GM23338 (cell line): ENCODE results near the gene PRMT5. TPM values are rescaled to one million over a fixed set of nuclear protein-coding genes. Genes with fewer than 3 reads are reported as not detected.

ENCODE experiments used
- ATAC-seq: fragments of 200-7000 bp; cut with Tn5 transposase; 3 replicates; pipeline ENCODE4 v1.9.1; 2020
- DNase-seq: peaks from one replicate; pipeline ENCODE4 v3.0.0-alpha.2; 2015; ENCODE audit warnings: low spot score
- H2AFZ ChIP-seq: fragments of 200-600 bp; sonication (generic); 2 replicates; pipeline ENCODE4 v1.8.0; 2016; ENCODE audit warnings: antibody characterized with exemption, mild to moderate bottlenecking, moderate library complexity
- H3F3A ChIP-seq: fragments of 200-600 bp; sonication (generic); replicated peaks from 2 replicates; pipeline ENCODE4 v1.8.0; 2017; ENCODE audit warnings: antibody characterized with exemption, mixed run types, low read depth
- H3K27ac ChIP-seq: fragments of 200-600 bp; sonication (generic); 2 replicates; pipeline ENCODE4 v1.6.1; 2016; ENCODE audit warnings: low read depth
- H3K27me3 ChIP-seq: fragments of 200-600 bp; sonication (generic); 2 replicates; pipeline ENCODE4 v1.8.0; 2016; ENCODE audit warnings: mild to moderate bottlenecking, mixed run types, moderate library complexity; ENCODE audit not compliant: insufficient read depth
- H3K36me3 ChIP-seq: fragments of 200-600 bp; sonication (generic); 2 replicates; pipeline ENCODE4 v1.8.0; 2016; ENCODE audit warnings: mild to moderate bottlenecking; ENCODE audit not compliant: insufficient read depth
- H3K4me1 ChIP-seq: fragments of 200-600 bp; sonication (generic); 2 replicates; pipeline ENCODE4 v1.8.0; 2016; ENCODE audit warnings: mild to moderate bottlenecking, moderate library complexity; ENCODE audit not compliant: insufficient read depth
- H3K4me2 ChIP-seq: fragments of 200-600 bp; sonication (generic); 2 replicates; pipeline ENCODE4 v1.7.1; 2017; ENCODE audit warnings: mixed run types
- H3K4me3 ChIP-seq: fragments of 200-600 bp; sonication (generic); 2 replicates; pipeline ENCODE4 v1.6.1; 2016; ENCODE audit warnings: mixed run types
- H3K79me2 ChIP-seq: fragments of 200-600 bp; sonication (generic); replicated peaks from 2 replicates; pipeline ENCODE4 v1.8.0; 2017; ENCODE audit warnings: mild to moderate bottlenecking; ENCODE audit not compliant: insufficient read depth
- H3K9me2 ChIP-seq: fragments of 200-600 bp; sonication (generic); 2 replicates; pipeline ENCODE4 v1.8.0; 2017; ENCODE audit not compliant: insufficient read depth
- H4K20me1 ChIP-seq: fragments of 200-600 bp; sonication (generic); replicated peaks from 2 replicates; pipeline ENCODE4 v1.8.0; 2017; ENCODE audit warnings: mild to moderate bottlenecking; ENCODE audit not compliant: insufficient read depth
- H3K27ac Mint-ChIP-seq: 2 replicates; pipeline ENCODE4 v1.8.0; 2020; ENCODE audit warnings: inconsistent platforms, mild to moderate bottlenecking, moderate library complexity, mixed read lengths
- H3K27me3 Mint-ChIP-seq: 3 replicates; pipeline ENCODE4 v1.8.0; 2022; ENCODE audit warnings: low read depth, mild to moderate bottlenecking, moderate library complexity, mixed read lengths, inconsistent platforms; ENCODE audit not compliant: insufficient read depth, poor library complexity
- H3K36me3 Mint-ChIP-seq: 3 replicates; pipeline ENCODE4 v1.8.0; 2021; ENCODE audit warnings: low read depth, mild to moderate bottlenecking, inconsistent platforms, moderate library complexity, mixed read lengths
- H3K4me1 Mint-ChIP-seq: 3 replicates; pipeline ENCODE4 v1.8.0; 2020; ENCODE audit warnings: mild to moderate bottlenecking, inconsistent platforms, mixed read lengths
- H3K4me3 Mint-ChIP-seq: 3 replicates; pipeline ENCODE4 v1.8.0; 2021; ENCODE audit warnings: moderate library complexity, mild to moderate bottlenecking, inconsistent platforms, mixed read lengths
- H3K9me3 Mint-ChIP-seq: 3 replicates; pipeline ENCODE4 v1.8.0; 2020; ENCODE audit warnings: moderate library complexity, mild to moderate bottlenecking, inconsistent platforms, mixed read lengths
- CREB1 ChIP-seq: fragments of 250-450 bp; sonication (Bioruptor Pico); IDR thresholded peaks from 2 replicates; pipeline ENCODE4 v1.5.0; 2020; ENCODE audit warnings: low read depth, mild to moderate bottlenecking, moderate library complexity
- EZH2 ChIP-seq: fragments of 200-600 bp; sonication (generic); IDR thresholded peaks from one replicate; pipeline ENCODE4 v1.8.0; 2017; ENCODE audit warnings: antibody characterized with exemption, mild to moderate bottlenecking, low read depth; ENCODE audit not compliant: unreplicated experiment
- EZH2phosphoT487 ChIP-seq: fragments of 200-600 bp; sonication (generic); IDR thresholded peaks from one replicate; pipeline ENCODE4 v1.8.1; 2018; ENCODE audit warnings: antibody characterized with exemption; ENCODE audit not compliant: unreplicated experiment
- JUNB ChIP-seq: IDR thresholded peaks from one replicate; pipeline ENCODE4 v1.6.1; 2016; ENCODE audit warnings: antibody characterized with exemption; ENCODE audit not compliant: unreplicated experiment
- NANOG ChIP-seq: IDR thresholded peaks from 2 replicates; pipeline ENCODE4 v1.6.1; 2016; ENCODE audit warnings: antibody characterized with exemption, borderline replicate concordance
- POLR2AphosphoS5 ChIP-seq: IDR thresholded peaks from 2 replicates; pipeline ENCODE4 v1.6.1; 2016; ENCODE audit warnings: antibody characterized with exemption, low read depth
- STAT1 ChIP-seq: IDR thresholded peaks from one replicate; pipeline ENCODE4 v1.6.1; 2016; ENCODE audit warnings: antibody characterized with exemption; ENCODE audit not compliant: unreplicated experiment
- ZNF114 ChIP-seq: fragments of 250-450 bp; sonication (Bioruptor Pico); IDR thresholded peaks from 2 replicates; pipeline ENCODE4 v1.5.0; 2020; ENCODE audit warnings: mild to moderate bottlenecking, moderate library complexity
- ZNF331 ChIP-seq: fragments of 250-450 bp; sonication (Bioruptor Pico); IDR thresholded peaks from 2 replicates; pipeline ENCODE4 v1.5.0; 2020; ENCODE audit warnings: low read depth, mild to moderate bottlenecking, moderate library complexity
- polyA plus RNA-seq: library from polyadenylated mRNA; unstranded; fragments of >200 nt; fragmentation: Nextera tagmentation; extraction: Ambion mirVana; gene quantifications from 2 replicates; pipeline ENCODE4 v1.2.1, GENCODE V29; 2016
- total RNA-seq: library from RNA; depleted of rRNA; stranded (reverse); fragments of >200 nt; shearing (Covaris generic); gene quantifications from 2 replicates; pipeline ENCODE4 v1.2.3, GENCODE V29; 2014
- TF ChIP-seq, protein P1 (sequence below), 2 experiments: fragments of 200-600 bp in 1 of 2; sonication (generic) in 1 of 2; conservative IDR thresholded peaks; 2 replicates each; pipeline versions ENCODE4 v1.5.1 to v1.6.1; 2016 to 2017; ENCODE audit warnings: antibody characterized with exemption in 2 of 2, low read depth in 2 of 2, mild to moderate bottlenecking in 2 of 2, moderate library complexity in 1 of 2
- TF ChIP-seq, protein P2 (sequence below): fragments of 250-450 bp; sonication (Bioruptor Pico); IDR thresholded peaks from 2 replicates; pipeline ENCODE4 v1.5.0; 2020; ENCODE audit warnings: mild to moderate bottlenecking, moderate library complexity
- TF ChIP-seq, protein P3 (sequence below): IDR thresholded peaks from one replicate; pipeline ENCODE4 v1.6.1; 2018; ENCODE audit warnings: antibody characterized with exemption; ENCODE audit not compliant: unreplicated experiment
- TF ChIP-seq, protein P4 (sequence below): IDR thresholded peaks from 2 replicates; pipeline ENCODE4 v1.6.1; 2016; ENCODE audit warnings: antibody characterized with exemption

PRMT5 gene
- total and polyA plus RNA-seq, 2 experiments from 2014 or later: 68.8 to 124 TPM

DNA sequence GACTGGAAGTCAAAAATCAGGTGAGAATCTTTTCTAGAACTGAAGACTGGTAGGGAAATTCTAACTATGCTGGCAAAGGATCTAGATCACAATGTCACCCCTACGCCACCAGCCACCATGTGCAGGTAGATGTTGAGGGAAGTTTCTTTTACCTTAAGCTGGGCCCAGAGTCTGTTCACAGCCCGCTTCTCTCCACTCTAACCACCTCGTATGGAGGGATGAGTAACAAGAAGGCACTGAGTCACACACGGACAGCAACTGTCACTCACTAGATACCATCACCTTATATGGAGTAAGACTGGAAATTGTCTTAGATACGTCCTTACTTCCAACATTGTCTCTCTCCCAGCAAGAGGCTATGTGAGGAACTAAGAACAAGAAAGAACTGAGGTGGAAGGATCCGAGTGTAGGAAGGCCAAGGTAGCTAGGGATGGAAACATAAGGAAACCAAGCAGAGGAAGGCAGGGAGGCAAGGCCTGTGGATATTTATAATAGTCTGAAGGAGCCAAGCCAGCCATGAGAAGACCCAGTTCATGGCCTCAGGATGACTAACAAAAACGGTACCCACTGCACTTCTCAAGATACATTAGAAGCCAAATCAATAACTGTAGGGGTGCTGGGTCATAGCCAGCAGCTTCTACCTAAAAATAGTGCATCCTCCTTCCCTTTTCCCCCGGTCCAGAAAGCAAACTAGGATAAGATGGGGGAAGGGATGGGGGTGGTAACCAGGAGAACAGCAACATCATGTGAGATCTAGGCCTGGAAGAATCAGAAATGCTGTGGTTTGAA lies 30.7 kb downstream of the PRMT5 start:
- peaks cover 22% of the 10 kb centered on the region for H3K27me3 Mint-ChIP-seq
- H3K36me3 ChIP-seq: peaks cover 8% of the 10 kb centered on the region
- H2AFZ ChIP-seq: no peak overlapping the region
- H3K4me1 Mint-ChIP-seq: peaks cover 8% of the 10 kb centered on the region
- H3K4me1 ChIP-seq: peaks cover 14% of the 10 kb centered on the region
- no peak for ATAC-seq
- H3K27me3 ChIP-seq: peaks cover 41% of the 10 kb centered on the region
- no peak overlapping the region for H3K27ac Mint-ChIP-seq
- no peak overlapping the region for H3K4me2 ChIP-seq
- peaks cover 26% of the 10 kb centered on the region for H3K36me3 Mint-ChIP-seq
- H3K9me2 ChIP-seq: no peaks in the 10 kb centered on the region
- TF ChIP-seq EZH2phosphoT487: no peak
- TF ChIP-seq ZNF331 (CRISPR knock-in tag): no peak
- TF ChIP-seq, protein P1, sequence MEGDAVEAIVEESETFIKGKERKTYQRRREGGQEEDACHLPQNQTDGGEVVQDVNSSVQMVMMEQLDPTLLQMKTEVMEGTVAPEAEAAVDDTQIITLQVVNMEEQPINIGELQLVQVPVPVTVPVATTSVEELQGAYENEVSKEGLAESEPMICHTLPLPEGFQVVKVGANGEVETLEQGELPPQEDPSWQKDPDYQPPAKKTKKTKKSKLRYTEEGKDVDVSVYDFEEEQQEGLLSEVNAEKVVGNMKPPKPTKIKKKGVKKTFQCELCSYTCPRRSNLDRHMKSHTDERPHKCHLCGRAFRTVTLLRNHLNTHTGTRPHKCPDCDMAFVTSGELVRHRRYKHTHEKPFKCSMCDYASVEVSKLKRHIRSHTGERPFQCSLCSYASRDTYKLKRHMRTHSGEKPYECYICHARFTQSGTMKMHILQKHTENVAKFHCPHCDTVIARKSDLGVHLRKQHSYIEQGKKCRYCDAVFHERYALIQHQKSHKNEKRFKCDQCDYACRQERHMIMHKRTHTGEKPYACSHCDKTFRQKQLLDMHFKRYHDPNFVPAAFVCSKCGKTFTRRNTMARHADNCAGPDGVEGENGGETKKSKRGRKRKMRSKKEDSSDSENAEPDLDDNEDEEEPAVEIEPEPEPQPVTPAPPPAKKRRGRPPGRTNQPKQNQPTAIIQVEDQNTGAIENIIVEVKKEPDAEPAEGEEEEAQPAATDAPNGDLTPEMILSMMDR (conservative IDR thresholded peaks at IDR 0.05; ENCODE audit: low read depth in 2 of 2): no peak
- TF ChIP-seq STAT1: no peak
- TF ChIP-seq, protein P2, sequence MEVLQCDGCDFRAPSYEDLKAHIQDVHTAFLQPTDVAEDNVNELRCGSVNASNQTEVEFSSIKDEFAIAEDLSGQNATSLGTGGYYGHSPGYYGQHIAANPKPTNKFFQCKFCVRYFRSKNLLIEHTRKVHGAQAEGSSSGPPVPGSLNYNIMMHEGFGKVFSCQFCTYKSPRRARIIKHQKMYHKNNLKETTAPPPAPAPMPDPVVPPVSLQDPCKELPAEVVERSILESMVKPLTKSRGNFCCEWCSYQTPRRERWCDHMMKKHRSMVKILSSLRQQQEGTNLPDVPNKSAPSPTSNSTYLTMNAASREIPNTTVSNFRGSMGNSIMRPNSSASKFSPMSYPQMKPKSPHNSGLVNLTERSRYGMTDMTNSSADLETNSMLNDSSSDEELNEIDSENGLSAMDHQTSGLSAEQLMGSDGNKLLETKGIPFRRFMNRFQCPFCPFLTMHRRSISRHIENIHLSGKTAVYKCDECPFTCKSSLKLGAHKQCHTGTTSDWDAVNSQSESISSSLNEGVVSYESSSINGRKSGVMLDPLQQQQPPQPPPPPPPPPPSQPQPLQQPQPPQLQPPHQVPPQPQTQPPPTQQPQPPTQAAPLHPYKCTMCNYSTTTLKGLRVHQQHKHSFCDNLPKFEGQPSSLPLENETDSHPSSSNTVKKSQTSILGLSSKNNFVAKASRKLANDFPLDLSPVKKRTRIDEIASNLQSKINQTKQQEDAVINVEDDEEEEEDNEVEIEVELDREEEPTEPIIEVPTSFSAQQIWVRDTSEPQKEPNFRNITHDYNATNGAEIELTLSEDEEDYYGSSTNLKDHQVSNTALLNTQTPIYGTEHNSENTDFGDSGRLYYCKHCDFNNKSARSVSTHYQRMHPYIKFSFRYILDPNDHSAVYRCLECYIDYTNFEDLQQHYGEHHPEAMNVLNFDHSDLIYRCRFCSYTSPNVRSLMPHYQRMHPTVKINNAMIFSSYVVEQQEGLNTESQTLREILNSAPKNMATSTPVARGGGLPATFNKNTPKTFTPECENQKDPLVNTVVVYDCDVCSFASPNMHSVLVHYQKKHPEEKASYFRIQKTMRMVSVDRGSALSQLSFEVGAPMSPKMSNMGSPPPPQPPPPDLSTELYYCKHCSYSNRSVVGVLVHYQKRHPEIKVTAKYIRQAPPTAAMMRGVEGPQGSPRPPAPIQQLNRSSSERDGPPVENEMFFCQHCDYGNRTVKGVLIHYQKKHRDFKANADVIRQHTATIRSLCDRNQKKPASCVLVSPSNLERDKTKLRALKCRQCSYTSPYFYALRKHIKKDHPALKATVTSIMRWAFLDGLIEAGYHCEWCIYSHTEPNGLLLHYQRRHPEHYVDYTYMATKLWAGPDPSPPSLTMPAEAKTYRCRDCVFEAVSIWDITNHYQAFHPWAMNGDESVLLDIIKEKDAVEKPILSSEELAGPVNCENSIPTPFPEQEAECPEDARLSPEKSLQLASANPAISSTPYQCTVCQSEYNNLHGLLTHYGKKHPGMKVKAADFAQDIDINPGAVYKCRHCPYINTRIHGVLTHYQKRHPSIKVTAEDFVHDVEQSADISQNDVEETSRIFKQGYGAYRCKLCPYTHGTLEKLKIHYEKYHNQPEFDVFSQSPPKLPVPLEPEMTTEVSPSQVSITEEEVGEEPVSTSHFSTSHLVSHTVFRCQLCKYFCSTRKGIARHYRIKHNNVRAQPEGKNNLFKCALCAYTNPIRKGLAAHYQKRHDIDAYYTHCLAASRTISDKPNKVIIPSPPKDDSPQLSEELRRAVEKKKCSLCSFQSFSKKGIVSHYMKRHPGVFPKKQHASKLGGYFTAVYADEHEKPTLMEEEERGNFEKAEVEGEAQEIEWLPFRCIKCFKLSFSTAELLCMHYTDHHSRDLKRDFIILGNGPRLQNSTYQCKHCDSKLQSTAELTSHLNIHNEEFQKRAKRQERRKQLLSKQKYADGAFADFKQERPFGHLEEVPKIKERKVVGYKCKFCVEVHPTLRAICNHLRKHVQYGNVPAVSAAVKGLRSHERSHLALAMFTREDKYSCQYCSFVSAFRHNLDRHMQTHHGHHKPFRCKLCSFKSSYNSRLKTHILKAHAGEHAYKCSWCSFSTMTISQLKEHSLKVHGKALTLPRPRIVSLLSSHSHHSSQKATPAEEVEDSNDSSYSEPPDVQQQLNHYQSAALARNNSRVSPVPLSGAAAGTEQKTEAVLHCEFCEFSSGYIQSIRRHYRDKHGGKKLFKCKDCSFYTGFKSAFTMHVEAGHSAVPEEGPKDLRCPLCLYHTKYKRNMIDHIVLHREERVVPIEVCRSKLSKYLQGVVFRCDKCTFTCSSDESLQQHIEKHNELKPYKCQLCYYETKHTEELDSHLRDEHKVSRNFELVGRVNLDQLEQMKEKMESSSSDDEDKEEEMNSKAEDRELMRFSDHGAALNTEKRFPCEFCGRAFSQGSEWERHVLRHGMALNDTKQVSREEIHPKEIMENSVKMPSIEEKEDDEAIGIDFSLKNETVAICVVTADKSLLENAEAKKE: no peak
- TF ChIP-seq, protein P3, sequence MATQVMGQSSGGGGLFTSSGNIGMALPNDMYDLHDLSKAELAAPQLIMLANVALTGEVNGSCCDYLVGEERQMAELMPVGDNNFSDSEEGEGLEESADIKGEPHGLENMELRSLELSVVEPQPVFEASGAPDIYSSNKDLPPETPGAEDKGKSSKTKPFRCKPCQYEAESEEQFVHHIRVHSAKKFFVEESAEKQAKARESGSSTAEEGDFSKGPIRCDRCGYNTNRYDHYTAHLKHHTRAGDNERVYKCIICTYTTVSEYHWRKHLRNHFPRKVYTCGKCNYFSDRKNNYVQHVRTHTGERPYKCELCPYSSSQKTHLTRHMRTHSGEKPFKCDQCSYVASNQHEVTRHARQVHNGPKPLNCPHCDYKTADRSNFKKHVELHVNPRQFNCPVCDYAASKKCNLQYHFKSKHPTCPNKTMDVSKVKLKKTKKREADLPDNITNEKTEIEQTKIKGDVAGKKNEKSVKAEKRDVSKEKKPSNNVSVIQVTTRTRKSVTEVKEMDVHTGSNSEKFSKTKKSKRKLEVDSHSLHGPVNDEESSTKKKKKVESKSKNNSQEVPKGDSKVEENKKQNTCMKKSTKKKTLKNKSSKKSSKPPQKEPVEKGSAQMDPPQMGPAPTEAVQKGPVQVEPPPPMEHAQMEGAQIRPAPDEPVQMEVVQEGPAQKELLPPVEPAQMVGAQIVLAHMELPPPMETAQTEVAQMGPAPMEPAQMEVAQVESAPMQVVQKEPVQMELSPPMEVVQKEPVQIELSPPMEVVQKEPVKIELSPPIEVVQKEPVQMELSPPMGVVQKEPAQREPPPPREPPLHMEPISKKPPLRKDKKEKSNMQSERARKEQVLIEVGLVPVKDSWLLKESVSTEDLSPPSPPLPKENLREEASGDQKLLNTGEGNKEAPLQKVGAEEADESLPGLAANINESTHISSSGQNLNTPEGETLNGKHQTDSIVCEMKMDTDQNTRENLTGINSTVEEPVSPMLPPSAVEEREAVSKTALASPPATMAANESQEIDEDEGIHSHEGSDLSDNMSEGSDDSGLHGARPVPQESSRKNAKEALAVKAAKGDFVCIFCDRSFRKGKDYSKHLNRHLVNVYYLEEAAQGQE: no peak
- no peak for TF ChIP-seq EZH2
- TF ChIP-seq ZNF114 (CRISPR knock-in tag): no peak
- no peak for TF ChIP-seq NANOG
- TF ChIP-seq, protein P4, sequence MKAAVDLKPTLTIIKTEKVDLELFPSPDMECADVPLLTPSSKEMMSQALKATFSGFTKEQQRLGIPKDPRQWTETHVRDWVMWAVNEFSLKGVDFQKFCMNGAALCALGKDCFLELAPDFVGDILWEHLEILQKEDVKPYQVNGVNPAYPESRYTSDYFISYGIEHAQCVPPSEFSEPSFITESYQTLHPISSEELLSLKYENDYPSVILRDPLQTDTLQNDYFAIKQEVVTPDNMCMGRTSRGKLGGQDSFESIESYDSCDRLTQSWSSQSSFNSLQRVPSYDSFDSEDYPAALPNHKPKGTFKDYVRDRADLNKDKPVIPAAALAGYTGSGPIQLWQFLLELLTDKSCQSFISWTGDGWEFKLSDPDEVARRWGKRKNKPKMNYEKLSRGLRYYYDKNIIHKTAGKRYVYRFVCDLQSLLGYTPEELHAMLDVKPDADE: no peak
- no peak for TF ChIP-seq POLR2AphosphoS5
- no peak for TF ChIP-seq CREB1 (CRISPR knock-in tag)
- no peak for TF ChIP-seq JUNB
- H3K9me3 Mint-ChIP-seq: no peaks in the 10 kb centered on the region
- H4K20me1 ChIP-seq: no peaks in the 10 kb centered on the region; the same call in none of the 2 replicates
- no peaks in the 10 kb centered on the region for H3K79me2 ChIP-seq
- H3F3A ChIP-seq: peaks cover 13% of the 10 kb centered on the region
- H3K4me3 Mint-ChIP-seq: no peak overlapping the region; the same call in 2 of the 3 replicates
- no peak overlapping the region for H3K4me3 ChIP-seq
- no peak for DNase-seq
- H3K27ac ChIP-seq: no peak overlapping the region
